MM.1S (cell line): ENCODE measurements around the gene CPPED1.

Experiments used
- DNase-seq: peaks from one replicate; pipeline ENCODE4 v3.0.0-alpha.2; 2015
- H2AFZ ChIP-seq: fragments of 300-600 bp; sonication (generic); 2 replicates; pipeline ENCODE4 v1.6.0; 2016; ENCODE audit warnings: antibody characterized with exemption, low read length
- H3F3A ChIP-seq: fragments of 300-600 bp; sonication (generic); 2 replicates; pipeline ENCODE4 v1.6.1; 2016; ENCODE audit warnings: mild to moderate bottlenecking, antibody characterized with exemption, low read length, moderate library complexity, mixed read lengths; ENCODE audit not compliant: insufficient read depth
- H3K27ac ChIP-seq: fragments of 300-600 bp; sonication (generic); 2 replicates; pipeline ENCODE4 v1.5.1; 2016; ENCODE audit warnings: mild to moderate bottlenecking, low read length
- H3K27me3 ChIP-seq: fragments of 300-600 bp; sonication (generic); replicated peaks from 2 replicates; pipeline ENCODE4 v1.6.0; 2016; ENCODE audit warnings: low read length; ENCODE audit not compliant: insufficient read depth
- H3K36me3 ChIP-seq: fragments of 300-600 bp; sonication (generic); replicated peaks from 2 replicates; pipeline ENCODE4 v1.6.1; 2016; ENCODE audit warnings: mild to moderate bottlenecking, low read length, mixed read lengths; ENCODE audit not compliant: insufficient read depth
- H3K4me1 ChIP-seq: fragments of 300-600 bp; sonication (generic); 2 replicates; pipeline ENCODE4 v1.6.1; 2016; ENCODE audit warnings: low read length, mixed read lengths
- H3K4me2 ChIP-seq: fragments of 300-600 bp; sonication (generic); 2 replicates; pipeline ENCODE4 v1.6.0; 2016; ENCODE audit warnings: low read depth, low read length
- H3K4me3 ChIP-seq: fragments of 300-600 bp; sonication (generic); 2 replicates; pipeline ENCODE4 v1.5.1; 2016; ENCODE audit warnings: low read length, mixed read lengths
- H3K79me2 ChIP-seq: fragments of 300-600 bp; sonication (generic); 2 replicates; pipeline ENCODE4 v1.6.1; 2016; ENCODE audit warnings: mixed run types, low read length, mixed read lengths
- H3K9ac ChIP-seq: fragments of 300-600 bp; sonication (generic); 2 replicates; pipeline ENCODE4 v1.6.1; 2016; ENCODE audit warnings: low read length, mixed read lengths
- H3K9me2 ChIP-seq: fragments of 300-600 bp; sonication (generic); replicated peaks from 2 replicates; pipeline ENCODE4 v1.6.1; 2016; ENCODE audit warnings: mild to moderate bottlenecking, low read length, mixed read lengths; ENCODE audit not compliant: insufficient read depth
- H3K9me3 ChIP-seq: fragments of 300-600 bp; sonication (generic); replicated peaks from 2 replicates; pipeline ENCODE4 v1.6.1; 2016; ENCODE audit warnings: mild to moderate bottlenecking, low read length, mixed read lengths; ENCODE audit not compliant: insufficient read depth
- H4K20me1 ChIP-seq: fragments of 300-600 bp; sonication (generic); 2 replicates; pipeline ENCODE4 v1.6.1; 2016; ENCODE audit warnings: mild to moderate bottlenecking, low read length, moderate library complexity, mixed read lengths; ENCODE audit not compliant: insufficient read depth
- EZH2 ChIP-seq: fragments of 300-600 bp; sonication (generic); optimal IDR thresholded peaks from 2 replicates; pipeline ENCODE3; 2017; ENCODE audit warnings: low read depth, mild to moderate bottlenecking, antibody characterized with exemption, low read length, mixed read lengths
- EZH2phosphoT487 ChIP-seq: fragments of 300-600 bp; sonication (generic); IDR thresholded peaks from 2 replicates; pipeline ENCODE4 v1.6.1; 2018; ENCODE audit warnings: antibody characterized with exemption, low read length
- TF ChIP-seq, protein P1 (sequence below): fragments of 300-600 bp; sonication (generic); IDR thresholded peaks from 2 replicates; pipeline ENCODE4 v1.5.1; 2016; ENCODE audit warnings: antibody characterized with exemption, low read length, mixed read lengths

The CPPED1 gene

DNA sequence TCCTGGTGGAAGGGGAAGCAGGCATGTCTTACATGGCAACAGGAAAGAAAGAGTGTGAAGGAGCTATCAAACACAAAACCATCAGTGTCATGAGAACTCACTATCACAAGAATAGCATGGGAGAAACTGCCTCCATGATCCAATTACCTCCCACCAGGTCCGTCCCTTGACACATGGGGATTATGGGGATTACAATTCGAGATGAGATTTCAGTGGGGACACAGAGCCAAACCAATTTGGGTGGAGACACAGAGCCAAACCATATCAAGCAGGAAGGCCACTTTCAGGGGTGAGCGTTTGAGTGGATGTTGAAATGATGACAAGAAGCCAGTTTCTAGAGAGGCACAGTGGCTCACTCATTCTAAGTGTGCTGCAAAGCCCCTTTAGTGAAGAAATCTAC lies 143.8 kb downstream of the CPPED1 start:
- H3K27ac ChIP-seq = no peak overlapping the region
- H3K4me1 ChIP-seq = no peaks in the 10 kb centered on the region
- DNase-seq = no peak
- no peak overlapping the region for H3K9ac ChIP-seq
- H3K27me3 ChIP-seq = no peaks in the 10 kb centered on the region
- no peak for TF ChIP-seq EZH2
- no peak for TF ChIP-seq EZH2phosphoT487
- TF ChIP-seq, protein P1, sequence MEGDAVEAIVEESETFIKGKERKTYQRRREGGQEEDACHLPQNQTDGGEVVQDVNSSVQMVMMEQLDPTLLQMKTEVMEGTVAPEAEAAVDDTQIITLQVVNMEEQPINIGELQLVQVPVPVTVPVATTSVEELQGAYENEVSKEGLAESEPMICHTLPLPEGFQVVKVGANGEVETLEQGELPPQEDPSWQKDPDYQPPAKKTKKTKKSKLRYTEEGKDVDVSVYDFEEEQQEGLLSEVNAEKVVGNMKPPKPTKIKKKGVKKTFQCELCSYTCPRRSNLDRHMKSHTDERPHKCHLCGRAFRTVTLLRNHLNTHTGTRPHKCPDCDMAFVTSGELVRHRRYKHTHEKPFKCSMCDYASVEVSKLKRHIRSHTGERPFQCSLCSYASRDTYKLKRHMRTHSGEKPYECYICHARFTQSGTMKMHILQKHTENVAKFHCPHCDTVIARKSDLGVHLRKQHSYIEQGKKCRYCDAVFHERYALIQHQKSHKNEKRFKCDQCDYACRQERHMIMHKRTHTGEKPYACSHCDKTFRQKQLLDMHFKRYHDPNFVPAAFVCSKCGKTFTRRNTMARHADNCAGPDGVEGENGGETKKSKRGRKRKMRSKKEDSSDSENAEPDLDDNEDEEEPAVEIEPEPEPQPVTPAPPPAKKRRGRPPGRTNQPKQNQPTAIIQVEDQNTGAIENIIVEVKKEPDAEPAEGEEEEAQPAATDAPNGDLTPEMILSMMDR = no peak
- no peaks in the 10 kb centered on the region for H3K36me3 ChIP-seq
- no peak overlapping the region for H2AFZ ChIP-seq
- no peaks in the 10 kb centered on the region for H3K79me2 ChIP-seq
- H3K9me3 ChIP-seq = no peaks in the 10 kb centered on the region
- H3K4me2 ChIP-seq = no peak overlapping the region
- no peak overlapping the region for H3K4me3 ChIP-seq
- H3F3A ChIP-seq = no peaks in the 10 kb centered on the region
- no peaks in the 10 kb centered on the region for H3K9me2 ChIP-seq
- no peaks in the 10 kb centered on the region for H4K20me1 ChIP-seq

DNA sequence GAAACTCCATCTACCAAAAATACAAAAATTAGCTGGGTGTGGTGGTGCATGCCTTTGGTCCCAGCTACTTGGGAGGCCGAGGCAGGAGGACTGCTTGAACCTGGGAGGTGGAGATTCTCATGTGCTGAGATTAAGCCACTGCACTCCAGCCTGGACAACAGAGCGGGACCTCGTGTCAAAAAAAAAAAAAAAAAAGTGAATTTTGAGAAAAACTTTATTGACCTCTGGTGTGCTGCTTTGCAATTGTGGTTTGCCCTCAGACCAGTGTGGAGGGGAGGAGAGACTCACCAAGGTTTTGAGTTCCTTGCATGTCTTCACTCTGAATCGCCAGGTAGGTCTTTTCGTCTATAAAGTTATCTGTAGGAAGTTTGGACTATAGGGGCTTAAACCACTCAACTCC lies 145.2 kb downstream of the CPPED1 start:
- no peaks in the 10 kb centered on the region for H3K4me1 ChIP-seq
- no peak overlapping the region for H3K9ac ChIP-seq
- TF ChIP-seq EZH2phosphoT487 = no peak
- TF ChIP-seq EZH2 = no peak
- TF ChIP-seq, protein P1 = no peak
- H3K79me2 ChIP-seq = no peaks in the 10 kb centered on the region
- no peak overlapping the region for H3K27ac ChIP-seq
- no peak overlapping the region for H3K4me2 ChIP-seq
- no peaks in the 10 kb centered on the region for H3K9me3 ChIP-seq
- no peaks in the 10 kb centered on the region for H4K20me1 ChIP-seq
- DNase-seq = no peak
- no peak overlapping the region for H3K4me3 ChIP-seq
- no peaks in the 10 kb centered on the region for H3F3A ChIP-seq
- H3K9me2 ChIP-seq = no peaks in the 10 kb centered on the region
- H3K27me3 ChIP-seq = no peaks in the 10 kb centered on the region
- H2AFZ ChIP-seq = no peak overlapping the region
- no peaks in the 10 kb centered on the region for H3K36me3 ChIP-seq

DNA sequence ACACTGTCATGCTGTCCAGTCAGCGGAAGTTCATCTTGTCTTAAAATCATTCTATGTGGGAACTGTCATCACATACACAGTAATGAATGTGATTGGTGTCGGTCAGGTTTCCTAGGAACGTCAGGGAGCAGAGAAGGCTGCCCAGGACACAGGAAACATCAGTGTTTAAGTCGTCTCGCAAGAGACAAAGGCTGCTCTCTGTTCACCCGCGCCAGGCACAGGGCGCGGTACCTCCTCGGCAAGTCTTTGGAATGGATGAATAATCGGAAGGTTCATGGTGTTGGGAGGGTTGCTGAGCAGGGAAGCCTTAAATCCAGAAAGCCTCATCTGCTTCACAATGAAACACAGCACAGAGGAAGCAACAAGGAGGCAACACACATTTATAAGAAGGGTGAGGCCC lies 148.2 kb downstream of the CPPED1 start:
- Histone ChIP-seq H3F3A (no peaks in the 10 kb centered on the region), H3K9ac (no peak overlapping the region), H2AFZ (no peak overlapping the region), H3K27ac (no peak overlapping the region), H3K9me3 (no peaks in the 10 kb centered on the region), H3K9me2 (no peaks in the 10 kb centered on the region), H3K4me2 (no peak overlapping the region), H3K27me3 (no peaks in the 10 kb centered on the region), H3K36me3 (no peaks in the 10 kb centered on the region), H3K4me3 (no peak overlapping the region), H3K4me1 (no peaks in the 10 kb centered on the region), H4K20me1 (no peaks in the 10 kb centered on the region), H3K79me2 (no peaks in the 10 kb centered on the region)
- no peak for DNase-seq
- TF ChIP-seq, protein P1 = no peak
- TF ChIP-seq EZH2phosphoT487 = no peak
- no peak for TF ChIP-seq EZH2
